Urothelium cell line (cell line): Measurements from ENCODE around the gene RNF149.
A peak's percentile ranks its signal among the peaks of the same experiment; 100 is the strongest.
"Not testable (repeated sequence)": the region's sequence is repeated elsewhere in the genome, so short reads cannot be mapped to it uniquely, and the experiment has no call there.

Source experiments
- DNase-seq: peaks from one replicate; pipeline ENCODE4 v3.0.0; 2011; ENCODE audit warnings: low spot score, mixed read lengths
- FAIRE-seq: peaks from 2 replicates; lab custom pipeline; 2011; peaks lifted over from hg19 to GRCh38; lab: Jason Lieb, UNC

Gene RNF149

DNA sequence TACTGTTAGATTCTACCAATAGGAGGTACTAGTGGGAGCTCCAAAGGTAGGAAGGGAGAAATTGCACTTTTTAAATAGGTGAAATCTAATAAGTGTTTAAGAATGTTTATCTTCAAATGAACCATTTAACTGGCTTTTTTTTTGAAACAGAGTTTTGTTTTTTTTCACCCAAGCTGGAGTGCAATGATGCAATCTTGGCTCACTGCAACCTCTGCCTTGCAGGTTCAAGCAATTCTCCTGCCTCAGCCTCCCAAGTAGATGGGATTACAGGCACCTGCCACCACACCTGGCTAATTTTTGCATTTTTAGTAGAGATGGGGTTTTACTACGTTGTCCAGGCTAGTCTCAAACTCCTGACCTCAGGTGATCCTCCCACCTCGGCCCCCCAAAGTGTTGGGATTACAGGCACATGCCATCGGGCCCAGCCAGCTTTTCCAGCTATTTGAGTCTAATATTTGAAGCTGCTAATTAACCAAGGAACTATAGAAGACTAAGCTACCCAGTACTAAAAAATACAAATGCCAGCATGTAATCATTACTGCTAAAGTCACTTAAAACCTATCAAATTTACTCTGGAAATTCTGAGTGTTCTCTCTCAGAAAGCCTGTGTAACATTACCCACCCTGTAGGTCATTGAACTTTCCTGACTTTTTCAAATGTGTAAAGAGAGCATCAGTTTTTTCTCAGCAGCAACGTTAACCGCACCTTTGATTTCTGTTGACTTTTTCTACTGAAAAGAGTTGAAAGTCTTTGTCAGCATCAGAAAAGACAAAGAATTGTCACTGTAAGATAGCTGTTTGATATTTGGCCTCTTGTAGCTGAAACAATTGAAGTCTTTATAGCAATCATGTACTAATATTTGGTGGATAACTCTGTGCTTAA, 24.6 kb upstream of the RNF149 start:
- DNase-seq (no peak), FAIRE-seq (no peak)

DNA sequence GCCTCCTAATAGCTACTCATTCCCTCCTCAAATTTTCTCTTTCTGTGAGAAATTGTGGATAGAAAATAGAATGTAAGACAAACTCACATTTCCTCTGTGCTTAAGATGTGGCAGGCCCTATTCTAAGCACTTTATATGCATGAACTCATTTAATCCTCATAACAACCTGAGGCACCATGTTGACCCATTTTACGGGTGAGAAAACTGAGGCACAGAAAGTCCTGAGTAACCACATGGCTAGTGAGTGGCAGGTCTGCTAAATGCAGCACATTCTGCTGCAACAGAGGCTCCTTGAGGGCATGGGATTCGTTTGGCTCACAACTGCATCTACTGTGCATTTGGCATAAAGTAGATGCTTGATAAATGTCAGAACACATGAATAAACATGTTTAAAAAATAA, 22.7 kb upstream of the RNF149 start:
- no peak for FAIRE-seq
- no peak for DNase-seq

DNA sequence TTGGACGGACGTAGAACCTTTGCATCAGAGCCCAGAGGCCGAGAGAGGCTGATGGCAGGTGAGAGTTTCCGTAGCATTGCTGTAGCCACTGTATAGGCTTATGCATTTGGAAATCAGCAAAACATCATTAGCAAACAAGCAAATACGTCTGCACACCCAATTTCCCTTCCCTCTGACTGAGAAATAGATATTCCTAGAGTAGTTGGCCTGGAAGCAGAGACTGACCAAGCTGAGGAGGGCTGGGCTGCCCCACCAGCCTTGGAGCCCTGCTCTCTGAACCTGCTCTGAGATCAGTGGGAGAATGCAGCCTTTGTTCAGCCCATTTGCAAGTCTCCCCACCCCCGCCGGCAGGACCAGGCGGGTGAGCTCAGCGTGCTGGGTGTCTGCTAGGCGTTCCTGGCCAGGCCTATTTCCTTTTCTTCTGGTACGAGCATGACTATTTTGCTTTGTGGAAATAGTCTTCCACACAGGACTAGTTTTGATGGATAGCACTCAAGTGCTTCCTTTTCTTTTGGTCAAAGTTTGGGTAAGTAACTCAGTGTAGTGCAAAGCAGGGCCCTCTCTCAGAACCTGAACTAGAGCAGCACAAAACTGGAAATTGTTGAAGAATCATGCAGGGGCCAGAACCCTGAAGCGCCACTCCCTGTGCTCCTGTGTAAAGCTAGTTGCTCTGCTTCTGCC, 21.9 kb upstream of the RNF149 start:
- FAIRE-seq (no peak), DNase-seq (peak; percentile 55)

DNA sequence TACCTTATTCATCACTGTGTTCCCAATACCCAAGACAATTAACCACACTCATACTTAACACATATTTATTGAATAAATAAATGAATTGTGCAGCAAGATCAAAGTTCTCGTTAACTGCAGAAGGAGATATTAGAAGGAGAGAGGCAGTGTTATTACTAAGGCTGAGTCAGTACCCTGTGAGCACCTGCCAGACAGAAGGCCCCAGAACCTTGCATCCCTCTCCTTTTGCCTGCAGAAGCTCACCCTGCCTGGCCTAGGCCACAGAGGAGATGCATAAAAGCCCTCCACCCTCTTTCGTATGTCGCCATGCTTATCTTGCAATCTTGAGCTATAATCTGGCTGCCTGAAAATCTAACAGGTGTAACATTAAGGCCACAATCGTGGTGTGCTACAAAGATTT, 20.5 kb upstream of the RNF149 start:
- FAIRE-seq: no peak
- no peak for DNase-seq

DNA sequence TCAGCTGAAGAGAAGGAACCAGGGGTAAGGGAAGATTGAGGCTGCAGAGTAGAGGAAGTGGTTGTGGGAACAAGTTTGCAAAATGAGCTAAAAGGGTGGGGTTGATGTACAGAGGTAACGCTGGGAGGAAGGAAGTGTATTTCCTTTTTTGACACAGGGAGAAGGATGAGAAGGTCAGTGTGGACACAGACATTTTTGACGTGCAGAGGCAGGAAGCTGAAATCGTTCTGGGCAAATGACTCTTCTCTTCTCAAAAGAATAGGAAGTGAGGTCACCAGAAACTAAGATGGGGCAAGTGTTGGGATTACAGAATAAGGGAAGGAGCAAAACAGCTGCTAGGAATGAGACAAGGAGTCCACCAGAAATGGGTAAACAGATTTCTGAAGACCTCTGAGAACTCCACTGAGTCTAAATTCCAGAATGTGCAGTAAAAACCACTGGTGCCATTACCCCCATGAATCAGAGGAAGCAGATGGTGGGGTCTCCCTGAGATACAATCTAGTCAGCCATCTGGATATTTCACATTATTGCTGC, 20.0 kb upstream of the RNF149 start:
- DNase-seq: no peak
- peak; percentile 13 for FAIRE-seq

DNA sequence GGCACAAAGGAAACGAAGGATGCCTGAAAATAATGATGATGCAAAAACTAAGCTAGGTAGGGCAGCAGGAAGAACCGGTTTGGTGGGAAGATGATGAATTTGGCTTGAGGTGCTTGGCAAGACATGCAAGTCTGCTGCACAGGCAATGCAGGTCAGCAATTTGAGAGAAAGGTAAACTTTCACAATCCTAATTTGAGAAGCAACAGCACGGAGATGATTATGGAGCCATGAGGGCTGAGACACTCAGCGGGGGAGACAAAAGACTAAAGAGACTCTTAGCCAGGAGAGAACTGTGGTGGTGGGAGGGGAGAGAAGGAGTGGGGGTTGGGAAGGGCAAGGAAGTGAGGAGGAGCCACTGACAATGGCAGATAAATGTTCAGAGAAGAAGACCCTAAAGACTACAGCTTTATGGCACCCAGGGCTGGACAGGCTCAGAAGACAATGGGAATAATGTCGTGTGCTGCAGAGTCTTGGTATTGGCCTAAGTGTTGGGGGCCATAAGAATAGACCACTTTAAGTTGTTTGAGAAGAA, 19.4 kb upstream of the RNF149 start:
- no peak for DNase-seq
- no peak for FAIRE-seq

DNA sequence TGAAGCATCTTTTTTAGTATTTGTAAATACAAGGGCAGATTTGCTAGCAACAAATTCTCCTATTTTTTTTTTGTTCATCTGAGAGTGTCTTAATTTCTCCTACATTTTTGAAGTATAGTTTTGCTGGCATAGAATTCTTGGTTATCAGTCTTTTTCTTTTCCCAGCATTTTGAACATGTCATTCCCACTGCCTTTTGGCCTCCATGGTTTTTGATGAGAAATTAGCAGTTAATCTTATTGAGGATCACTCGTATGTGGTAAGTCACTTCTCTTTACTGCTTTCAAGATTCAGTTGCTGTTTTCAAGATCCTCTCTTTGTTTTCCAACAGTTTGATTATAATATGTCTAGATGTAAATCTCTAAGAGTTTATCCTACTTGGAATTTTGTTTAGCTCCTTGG, 16.9 kb upstream of the RNF149 start:
- DNase-seq (no peak), FAIRE-seq (no peak)

DNA sequence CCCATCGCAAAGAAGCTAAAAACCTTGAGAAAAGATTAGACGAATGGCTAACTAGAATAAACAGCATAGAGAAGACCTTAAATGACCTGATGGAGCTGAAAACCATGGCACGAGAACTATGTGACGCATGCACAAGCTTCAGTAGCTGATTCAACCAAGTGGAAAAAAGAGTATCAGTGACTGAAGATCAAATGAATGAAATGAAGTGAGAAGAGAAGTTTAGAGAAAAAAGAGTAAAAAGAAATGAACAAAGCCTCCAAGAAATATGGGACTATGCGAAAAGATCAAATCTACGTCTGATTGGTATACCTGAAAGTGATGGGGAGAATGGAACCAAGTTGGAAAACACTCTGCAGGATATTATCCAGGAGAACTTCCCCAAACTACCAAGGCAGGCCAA, 8.1 kb upstream of the RNF149 start:
- DNase-seq, FAIRE-seq: not testable (repeated sequence)

DNA sequence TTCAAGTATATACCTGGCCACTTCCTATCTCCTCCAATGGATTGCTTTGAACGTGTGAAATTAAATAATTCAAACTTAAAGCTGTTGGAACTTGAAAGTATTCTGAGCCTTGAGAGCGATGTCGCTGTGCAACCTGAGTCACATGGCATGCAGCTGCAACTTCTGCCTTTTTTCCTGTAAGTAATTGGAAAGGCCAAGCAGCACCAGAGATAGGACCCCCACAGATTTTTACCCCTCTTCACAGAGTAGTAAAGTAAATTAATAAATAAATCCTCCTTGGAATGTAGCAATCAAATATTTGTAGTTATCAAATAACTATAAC, 3.2 kb upstream of the RNF149 start:
- no peak for DNase-seq
- FAIRE-seq: no peak

DNA sequence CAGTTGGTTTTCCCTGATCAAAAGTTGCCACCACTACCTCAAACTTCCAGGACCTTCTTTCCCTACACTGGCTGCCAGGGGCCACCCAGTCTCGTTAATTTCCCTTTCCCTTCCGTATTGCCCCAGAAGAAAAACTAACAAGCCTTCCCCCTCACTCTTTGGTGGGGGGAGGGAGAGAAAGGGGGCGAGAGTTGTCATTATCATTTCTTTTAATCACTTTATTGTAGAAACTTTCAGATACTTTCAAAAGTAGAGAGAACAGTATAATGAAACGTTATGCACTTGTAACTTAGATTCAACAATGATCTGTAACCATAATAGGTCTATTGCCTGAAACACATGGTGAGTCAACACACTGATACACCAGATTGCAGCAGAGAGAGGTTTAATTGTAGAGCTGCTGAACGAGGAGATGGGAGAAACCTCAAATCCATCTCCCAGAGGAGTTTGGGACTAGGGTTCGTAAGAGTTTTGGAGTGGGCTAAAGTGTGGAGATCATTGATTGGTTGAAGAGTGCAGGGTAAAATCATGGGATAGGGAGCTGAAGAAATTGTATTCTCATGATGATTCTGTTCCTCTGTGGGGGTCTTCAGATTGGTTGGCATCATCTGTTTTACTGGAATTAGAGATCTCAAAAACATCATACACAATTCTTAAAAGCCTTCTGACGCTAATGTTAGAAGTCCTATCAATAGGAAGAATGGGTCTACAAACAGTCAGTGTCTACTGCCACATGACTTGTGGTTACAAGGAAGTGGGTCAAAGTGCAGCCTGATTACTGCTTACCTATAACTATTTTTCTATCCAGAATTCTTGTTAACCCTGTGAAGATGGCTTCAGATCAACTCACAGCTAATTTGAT, 2.6 kb upstream of the RNF149 start:
- DNase-seq (no peak), FAIRE-seq (no peak)

DNA sequence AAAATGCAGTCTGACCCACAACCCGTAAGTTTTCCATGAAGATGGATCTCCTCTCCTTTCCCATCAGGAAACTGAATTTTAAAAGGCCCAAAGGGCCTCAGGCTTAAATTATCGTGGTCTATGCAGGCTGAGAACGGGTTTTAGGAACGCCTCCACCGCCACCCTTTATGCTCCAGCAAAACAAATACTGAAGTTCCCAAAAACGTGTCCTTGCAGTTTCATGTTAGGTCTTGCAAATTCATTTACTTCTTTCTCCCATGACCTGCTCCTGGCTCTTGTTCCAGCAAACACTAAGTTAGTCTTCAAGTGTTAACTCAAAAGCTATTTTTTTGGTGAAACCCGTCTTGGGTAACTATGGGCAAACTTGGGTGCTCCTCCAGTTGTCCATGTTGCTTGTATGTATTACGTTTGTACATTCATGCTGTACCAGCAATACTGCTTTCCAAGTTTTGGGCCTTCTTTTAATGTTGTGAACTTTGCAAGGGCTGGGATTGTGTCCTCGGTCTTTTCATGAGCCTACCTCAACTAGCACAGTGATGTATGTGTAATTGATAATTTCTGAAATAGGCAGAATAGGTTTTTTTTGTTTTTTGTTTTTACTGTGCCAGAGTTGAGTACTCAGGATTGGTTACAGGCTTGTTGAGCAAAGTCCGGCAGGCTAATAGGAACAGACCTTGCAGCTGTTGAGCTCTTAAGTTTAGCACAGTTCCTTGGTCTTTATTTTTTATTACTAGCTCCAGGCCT, 1.8 kb upstream of the RNF149 start:
- FAIRE-seq (no peak), DNase-seq (no peak)

DNA sequence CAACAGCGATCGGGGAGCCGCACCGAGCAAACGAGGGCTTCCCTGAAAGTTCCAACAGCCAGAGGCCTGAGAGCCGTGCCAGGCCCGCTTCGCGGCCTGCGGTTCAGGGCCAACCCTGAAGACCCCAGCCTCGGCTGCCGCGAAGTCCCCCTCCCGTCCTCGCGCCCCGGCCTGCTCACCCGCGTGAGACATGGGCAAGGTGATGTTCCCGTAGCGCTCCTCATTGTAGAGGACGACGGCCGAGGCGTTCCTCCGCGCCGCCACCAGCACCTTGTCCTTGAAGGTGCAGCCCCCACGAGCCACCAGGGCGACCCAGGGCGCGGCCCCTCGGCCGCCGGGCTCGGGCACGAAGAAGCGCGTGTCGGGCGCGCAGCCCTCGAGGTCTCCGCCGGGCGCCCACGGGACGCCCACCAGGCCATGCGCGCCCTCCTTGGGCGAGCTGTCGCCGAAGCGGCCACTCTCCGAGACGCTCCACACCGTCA, 510 bp downstream of the RNF149 start:
- FAIRE-seq: no peak
- peak; percentile 53 for DNase-seq

DNA sequence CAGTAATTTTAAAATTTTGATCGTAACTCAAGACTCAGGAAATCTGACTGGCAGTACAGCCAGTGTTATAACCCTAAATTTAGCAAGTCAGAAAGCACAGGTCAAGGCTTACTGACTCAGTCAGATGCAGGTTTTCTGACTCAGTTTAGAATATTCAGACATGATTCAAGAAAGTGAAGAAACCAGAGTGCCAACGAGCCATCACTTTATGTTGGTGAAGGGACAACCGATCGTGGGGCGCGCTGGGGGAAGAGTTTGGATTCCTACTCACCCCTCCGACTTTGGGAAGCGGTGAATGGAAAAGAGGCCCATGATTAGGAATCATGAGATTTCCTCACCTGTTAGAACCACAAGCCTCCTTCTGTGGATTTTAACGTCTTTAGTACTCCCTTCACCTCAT, 998 bp downstream of the RNF149 start:
- DNase-seq: no peak
- no peak for FAIRE-seq

DNA sequence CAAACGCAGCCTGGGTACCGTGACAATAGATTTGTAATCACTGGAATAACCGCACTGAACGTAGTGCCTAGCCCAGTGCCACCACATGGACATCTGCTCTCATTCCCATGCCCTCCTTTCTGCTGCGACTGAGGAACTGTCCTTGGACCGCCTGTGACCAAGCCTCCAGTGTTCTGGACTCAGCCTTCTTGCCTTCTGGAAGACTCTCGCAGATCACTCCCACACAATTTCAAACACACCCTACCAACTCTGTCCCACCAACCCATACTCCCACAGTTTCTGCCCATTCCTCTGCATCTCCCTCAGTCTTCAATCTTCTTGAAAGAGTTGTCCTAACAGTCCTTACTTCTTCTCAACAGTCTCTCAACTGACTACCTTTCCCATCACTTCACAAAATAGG, 2.1 kb downstream of the RNF149 start:
- FAIRE-seq (no peak), DNase-seq (no peak)

DNA sequence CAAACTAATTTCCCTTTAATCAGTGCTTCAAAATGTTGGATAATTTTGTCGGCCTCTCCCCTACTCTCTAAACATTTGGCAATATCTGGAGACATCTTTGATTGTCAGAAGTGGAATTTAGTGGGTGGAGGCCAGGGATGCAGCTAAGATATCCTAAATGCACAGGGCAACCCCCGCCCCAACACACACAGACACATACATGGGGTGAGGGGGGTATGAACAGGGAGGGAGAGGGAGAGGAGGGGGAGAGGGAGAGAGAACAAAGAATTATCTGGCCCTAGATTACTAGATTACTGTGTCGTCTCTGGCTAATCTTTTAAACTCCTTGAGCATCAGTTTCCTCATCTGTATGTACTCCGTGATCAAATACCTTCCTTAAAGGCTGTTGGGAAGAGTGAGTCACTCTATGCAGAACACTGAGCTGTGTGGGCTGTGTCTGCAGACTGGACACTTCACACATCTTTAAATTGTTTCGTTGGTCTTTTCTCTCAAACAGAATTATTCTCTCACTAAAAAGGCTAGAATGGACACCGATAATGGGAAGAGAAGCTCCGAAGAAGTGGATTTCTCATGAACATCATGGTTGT, 2.9 kb downstream of the RNF149 start:
- FAIRE-seq: no peak

DNA sequence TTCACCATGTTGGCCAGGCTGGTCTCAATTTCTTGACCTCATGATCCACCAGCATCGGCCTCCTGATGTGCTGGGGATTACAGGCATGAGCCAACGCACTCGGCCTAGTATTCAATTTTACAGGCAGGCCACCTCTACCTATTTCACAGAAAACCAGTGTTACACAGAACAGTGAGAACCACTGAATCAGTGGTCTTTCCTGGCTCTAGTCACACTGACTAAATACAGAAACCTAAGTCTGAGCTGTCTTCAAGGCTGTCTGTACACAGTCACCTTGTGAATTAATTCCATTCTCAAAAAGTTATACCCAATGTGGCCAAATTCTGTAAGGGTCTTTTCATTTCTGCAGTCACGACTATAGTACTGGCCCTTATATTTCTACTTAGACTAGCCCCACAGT, 3.5 kb downstream of the RNF149 start:
- no peak for DNase-seq
- no peak for FAIRE-seq

More for the DNA sequence above, 2.9 kb downstream of the RNF149 start:
- DNase-seq: peak; percentile 58

DNA sequence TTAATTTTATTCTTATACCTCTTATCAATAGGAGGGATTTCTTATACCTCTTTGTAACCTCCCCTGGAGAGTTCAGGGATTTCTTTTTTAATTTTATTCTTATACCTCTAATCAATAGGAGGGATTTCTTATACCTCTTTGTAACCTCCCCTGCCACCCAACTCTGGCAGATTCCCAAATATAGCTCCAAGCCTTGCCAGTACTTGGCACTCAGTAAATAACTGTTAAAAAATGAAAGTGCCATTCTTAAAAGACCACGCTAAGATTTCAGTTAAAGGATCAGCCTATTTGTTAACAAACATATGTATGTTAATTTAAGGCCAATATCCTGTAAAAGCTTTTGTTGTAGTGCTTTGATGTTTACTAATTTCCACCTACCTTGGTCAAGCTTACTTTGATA, 4.8 kb downstream of the RNF149 start:
- DNase-seq (no peak), FAIRE-seq (no peak)

DNA sequence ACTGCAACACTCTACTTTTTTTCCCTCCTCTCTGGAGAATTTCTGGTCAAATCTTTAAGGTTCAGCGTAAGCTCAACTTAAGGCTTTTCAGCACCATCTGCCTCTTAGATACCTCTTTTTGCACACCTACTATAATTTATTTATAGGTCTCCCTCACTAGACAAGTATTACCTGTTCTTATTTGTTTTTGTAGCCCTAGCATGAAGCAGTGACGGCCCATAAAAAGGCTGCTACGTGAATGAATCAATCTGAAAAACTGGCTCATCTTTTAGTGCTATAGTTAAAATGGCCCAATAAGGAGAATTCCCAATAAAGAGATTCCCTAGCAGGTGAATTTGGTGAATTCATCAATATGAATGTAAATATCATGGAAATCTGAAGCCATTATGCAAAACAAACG, 6.5 kb downstream of the RNF149 start:
- no peak for FAIRE-seq
- no peak for DNase-seq

DNA sequence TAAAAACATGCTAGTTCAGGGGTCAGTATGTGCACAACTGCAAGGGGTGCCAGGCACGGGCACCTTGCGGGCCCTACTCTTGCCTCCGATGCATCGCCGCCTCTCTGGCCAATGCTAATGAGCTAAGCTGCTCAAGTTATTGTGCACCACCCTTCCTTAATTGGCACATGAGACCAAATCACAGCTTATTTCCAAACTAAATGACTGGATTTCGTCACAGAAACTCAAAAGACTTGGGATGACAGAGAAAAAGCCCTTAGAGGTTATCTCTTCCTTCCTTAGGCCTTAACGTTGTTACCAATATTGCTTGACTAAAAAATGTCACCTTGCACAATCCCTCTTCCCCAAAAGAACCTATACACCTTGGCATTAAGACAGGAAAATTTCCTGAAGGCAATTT, 7.7 kb downstream of the RNF149 start:
- DNase-seq (no peak), FAIRE-seq (no peak)

DNA sequence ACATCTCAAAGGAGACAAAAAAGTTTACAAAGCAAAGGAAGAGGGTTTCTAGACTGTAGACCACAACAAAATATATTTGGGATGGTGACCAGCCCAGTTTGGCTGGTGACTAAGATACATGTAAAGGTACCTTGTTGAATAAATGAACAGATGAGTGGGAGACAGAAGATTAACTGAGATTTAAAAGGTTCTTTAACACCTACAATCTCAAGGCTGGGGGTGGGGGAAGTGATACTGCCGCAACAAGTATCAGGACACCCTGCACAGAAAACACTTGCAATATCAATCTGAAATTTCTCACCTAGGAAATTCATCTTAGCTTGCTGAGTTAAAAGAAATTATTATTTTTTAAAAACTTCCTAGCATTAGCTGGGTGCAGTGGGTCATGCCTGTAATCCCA, 8.3 kb downstream of the RNF149 start:
- DNase-seq (no peak), FAIRE-seq (no peak)
